Activated T-helper 17 cell treated with anti-CD3 and anti-CD28 coated beads, Interleukin-2, amount 50 U/mL, for 72 hours (primary cell): ENCODE measurements around the gene BBX. TPM values are rescaled to one million over a fixed set of nuclear protein-coding genes. Genes with fewer than 3 reads are reported as not detected.
A peak's percentile ranks its signal among the peaks of the same experiment; 100 is the strongest.

Experiments used
- ATAC-seq: fragments of 150-1000 bp; cut with Tn5 transposase; replicated peaks from 2 replicates; pipeline ENCODE4 v1.10.0; 2021; ENCODE audit warnings: mild to moderate bottlenecking, moderate library complexity
- H3K27ac Mint-ChIP-seq: one replicate; pipeline ENCODE4 v1.8.0; 2022; ENCODE audit warnings: mixed read lengths
- H3K27me3 Mint-ChIP-seq: one replicate; pipeline ENCODE4 v1.8.0; 2022; ENCODE audit warnings: mixed read lengths
- H3K36me3 Mint-ChIP-seq: one replicate; pipeline ENCODE4 v1.8.0; 2022; ENCODE audit warnings: low read depth, mild to moderate bottlenecking, mixed read lengths
- H3K4me1 Mint-ChIP-seq: one replicate; pipeline ENCODE4 v1.8.0; 2022; ENCODE audit warnings: mixed read lengths
- H3K4me3 Mint-ChIP-seq: one replicate; pipeline ENCODE4 v1.8.0; 2022; ENCODE audit warnings: mild to moderate bottlenecking, mixed read lengths
- H3K9me3 Mint-ChIP-seq: one replicate; pipeline ENCODE4 v1.8.0; 2022; ENCODE audit warnings: mixed read lengths
- total RNA-seq, 2 donors: library from RNA; stranded (reverse); gene quantifications; one replicate each; pipeline ENCODE4 v1.2.3, GENCODE V29; 2022

BBX gene
- total RNA-seq, 2 donors from 2014 or later: 29.3 to 32.8 TPM

GRCh38 chr3:107523539-107524325 is 970 bp downstream of the BBX start:
- no peaks in the 10 kb centered on the region for H3K9me3 Mint-ChIP-seq
- peak; percentile 28 for ATAC-seq
- peaks cover 20% of the 10 kb centered on the region for H3K4me1 Mint-ChIP-seq
- no peaks in the 10 kb centered on the region for H3K27me3 Mint-ChIP-seq
- peak overlapping the region; percentile 91 for H3K27ac Mint-ChIP-seq
- H3K4me3 Mint-ChIP-seq: peak overlapping the region; percentile 96
- H3K36me3 Mint-ChIP-seq: peaks cover 24% of the 10 kb centered on the region

GRCh38 chr3:107524326-107524840 is 1.6 kb downstream of the BBX start:
- peaks cover 20% of the 10 kb centered on the region for H3K4me1 Mint-ChIP-seq
- H3K36me3 Mint-ChIP-seq: peaks cover 27% of the 10 kb centered on the region
- H3K27ac Mint-ChIP-seq: peak overlapping the region; percentile 91
- peak overlapping the region; percentile 96 for H3K4me3 Mint-ChIP-seq
- no peaks in the 10 kb centered on the region for H3K9me3 Mint-ChIP-seq
- H3K27me3 Mint-ChIP-seq: no peaks in the 10 kb centered on the region
- no peak for ATAC-seq

- Mint-ChIP-seq H3K9me3 (no peaks in the 10 kb centered on the region), H3K27ac (peak overlapping the region; percentile 95), H3K4me1 (peaks cover 20% of the 10 kb centered on the region), H3K4me3 (peak overlapping the region; percentile 96), H3K36me3 (peaks cover 33% of the 10 kb centered on the region), H3K27me3 (no peaks in the 10 kb centered on the region)
- ATAC-seq: peak; percentile 4
These were observed 2.3 kb downstream of the BBX start for GRCh38 chr3:107524841-107525643.

GRCh38 chr3:107525644-107526305 is 3.0 kb downstream of the BBX start:
- no peak for ATAC-seq
- H3K9me3 Mint-ChIP-seq: no peaks in the 10 kb centered on the region
- peak overlapping the region; percentile 95 for H3K27ac Mint-ChIP-seq
- H3K27me3 Mint-ChIP-seq: no peaks in the 10 kb centered on the region
- H3K4me3 Mint-ChIP-seq: peak overlapping the region; percentile 96
- H3K36me3 Mint-ChIP-seq: peaks cover 33% of the 10 kb centered on the region
- peaks cover 20% of the 10 kb centered on the region for H3K4me1 Mint-ChIP-seq

GRCh38 chr3:107531917-107532469 is 9.2 kb downstream of the BBX start:
- Mint-ChIP-seq H3K4me1 (peaks cover 12% of the 10 kb centered on the region), H3K4me3 (no peak overlapping the region), H3K27me3 (no peaks in the 10 kb centered on the region), H3K9me3 (no peaks in the 10 kb centered on the region), H3K36me3 (peaks cover 40% of the 10 kb centered on the region), H3K27ac (no peak overlapping the region)
- ATAC-seq: no peak

- Mint-ChIP-seq H3K27me3 (no peaks in the 10 kb centered on the region), H3K27ac (no peak overlapping the region), H3K4me1 (peaks cover 5% of the 10 kb centered on the region), H3K4me3 (no peak overlapping the region), H3K9me3 (no peaks in the 10 kb centered on the region), H3K36me3 (peaks cover 20% of the 10 kb centered on the region)
- no peak for ATAC-seq
These were observed 18.1 kb downstream of the BBX start for GRCh38 chr3:107540857-107541256.

GRCh38 chr3:107542665-107543064 is 19.9 kb downstream of the BBX start:
- H3K36me3 Mint-ChIP-seq: peaks cover 7% of the 10 kb centered on the region
- no peak overlapping the region for H3K27ac Mint-ChIP-seq

GRCh38 chr3:107543666-107544065 is 20.9 kb downstream of the BBX start:
- no peak for ATAC-seq
- no peaks in the 10 kb centered on the region for H3K4me1 Mint-ChIP-seq
- no peaks in the 10 kb centered on the region for H3K9me3 Mint-ChIP-seq
- peaks cover 13% of the 10 kb centered on the region for H3K36me3 Mint-ChIP-seq
- H3K27me3 Mint-ChIP-seq: no peaks in the 10 kb centered on the region
- H3K4me3 Mint-ChIP-seq: no peak overlapping the region
- H3K27ac Mint-ChIP-seq: no peak overlapping the region

More at GRCh38 chr3:107542665-107543064, 19.9 kb downstream of the BBX start:
- H3K9me3 Mint-ChIP-seq: no peaks in the 10 kb centered on the region
- peaks cover 1% of the 10 kb centered on the region for H3K4me1 Mint-ChIP-seq
- H3K27me3 Mint-ChIP-seq: no peaks in the 10 kb centered on the region
- no peak overlapping the region for H3K4me3 Mint-ChIP-seq
- ATAC-seq: no peak

GRCh38 chr3:107545680-107546120 is 22.9 kb downstream of the BBX start:
- Mint-ChIP-seq H3K36me3 (peaks cover 20% of the 10 kb centered on the region), H3K4me1 (no peaks in the 10 kb centered on the region), H3K27ac (no peak overlapping the region), H3K4me3 (no peak overlapping the region), H3K27me3 (no peaks in the 10 kb centered on the region), H3K9me3 (no peaks in the 10 kb centered on the region)
- peak; percentile 68 for ATAC-seq

- Mint-ChIP-seq H3K9me3 (no peaks in the 10 kb centered on the region), H3K4me3 (no peak overlapping the region), H3K36me3 (peaks cover 20% of the 10 kb centered on the region), H3K4me1 (no peaks in the 10 kb centered on the region), H3K27ac (no peak overlapping the region), H3K27me3 (no peaks in the 10 kb centered on the region)
- no peak for ATAC-seq
These were observed 25.8 kb downstream of the BBX start for GRCh38 chr3:107548601-107549000.

GRCh38 chr3:107555359-107555758 is 32.6 kb downstream of the BBX start:
- Mint-ChIP-seq H3K9me3 (no peaks in the 10 kb centered on the region), H3K4me3 (no peak overlapping the region), H3K27me3 (no peaks in the 10 kb centered on the region), H3K4me1 (peaks cover 26% of the 10 kb centered on the region), H3K36me3 (peaks cover 3% of the 10 kb centered on the region), H3K27ac (no peak overlapping the region)
- ATAC-seq: peak; percentile 58

GRCh38 chr3:107557743-107558142 is 35.0 kb downstream of the BBX start:
- no peaks in the 10 kb centered on the region for H3K36me3 Mint-ChIP-seq
- no peak overlapping the region for H3K27ac Mint-ChIP-seq
- no peaks in the 10 kb centered on the region for H3K27me3 Mint-ChIP-seq
- ATAC-seq: no peak
- H3K4me3 Mint-ChIP-seq: no peak overlapping the region
- peaks cover 26% of the 10 kb centered on the region for H3K4me1 Mint-ChIP-seq
- H3K9me3 Mint-ChIP-seq: no peaks in the 10 kb centered on the region

- H3K4me1 Mint-ChIP-seq: peaks cover 23% of the 10 kb centered on the region
These were observed 37.4 kb downstream of the BBX start for GRCh38 chr3:107560166-107560565.

GRCh38 chr3:107561980-107562379 is 39.2 kb downstream of the BBX start:
- no peaks in the 10 kb centered on the region for H3K36me3 Mint-ChIP-seq
- H3K4me1 Mint-ChIP-seq: peaks cover 19% of the 10 kb centered on the region
- H3K27ac Mint-ChIP-seq: peak overlapping the region; percentile 23
- no peak overlapping the region for H3K4me3 Mint-ChIP-seq
- ATAC-seq: no peak
- H3K9me3 Mint-ChIP-seq: no peaks in the 10 kb centered on the region
- no peaks in the 10 kb centered on the region for H3K27me3 Mint-ChIP-seq

More at GRCh38 chr3:107560166-107560565, 37.4 kb downstream of the BBX start:
- Mint-ChIP-seq H3K4me3 (no peak overlapping the region), H3K36me3 (no peaks in the 10 kb centered on the region), H3K27me3 (no peaks in the 10 kb centered on the region), H3K27ac (peak overlapping the region; percentile 3), H3K9me3 (no peaks in the 10 kb centered on the region)
- no peak for ATAC-seq
